ENCODE measurements around the gene PRKD1. TPM values are rescaled to one million over a fixed set of nuclear protein-coding genes. Genes with fewer than 3 reads are reported as not detected.
"Not testable (repeated sequence)": the region's sequence is repeated elsewhere in the genome, so short reads cannot be mapped to it uniquely, and the experiment has no call there.

The PRKD1 gene
- total RNA-seq, 1 donor from 2014 or later, result 16.9 TPM

- DNase-seq, result no peak
Observed at GRCh38 chr14:29798811-29799210, 128.8 kb downstream of the PRKD1 start.

- DNase-seq, result no peak
Observed at GRCh38 chr14:29798108-29798663, 129.5 kb downstream of the PRKD1 start.

- no peak for DNase-seq
Observed at GRCh38 chr14:29796853-29797252, 130.8 kb downstream of the PRKD1 start.

- no peak for DNase-seq
Observed at GRCh38 chr14:29789475-29789874, 138.2 kb downstream of the PRKD1 start.

GRCh38 chr14:29788093-29788492 lies 139.6 kb downstream of the PRKD1 start:
- no peak for DNase-seq

- DNase-seq, result no peak
Observed at GRCh38 chr14:29783556-29783955, 144.1 kb downstream of the PRKD1 start.

GRCh38 chr14:29782041-29782440 lies 145.6 kb downstream of the PRKD1 start:
- DNase-seq, result no peak

GRCh38 chr14:29777142-29777541 lies 150.5 kb downstream of the PRKD1 start:
- not testable (repeated sequence) for DNase-seq

- no peak for DNase-seq
Observed at GRCh38 chr14:29773990-29774389, 153.7 kb downstream of the PRKD1 start.

- no peak for DNase-seq
Observed at GRCh38 chr14:29763342-29763858, 164.2 kb downstream of the PRKD1 start.

GRCh38 chr14:29759521-29760340 lies 167.9 kb downstream of the PRKD1 start:
- DNase-seq, result no peak

GRCh38 chr14:29757711-29758233 lies 169.9 kb downstream of the PRKD1 start:
- no peak for DNase-seq

- DNase-seq, result no peak
Observed at GRCh38 chr14:29757188-29757680, 170.4 kb downstream of the PRKD1 start.

- no peak for DNase-seq
Observed at GRCh38 chr14:29756019-29756385, 171.6 kb downstream of the PRKD1 start.

GRCh38 chr14:29755311-29756018 lies 172.2 kb downstream of the PRKD1 start:
- DNase-seq, result no peak

- no peak for DNase-seq
Observed at GRCh38 chr14:29754134-29754533, 173.5 kb downstream of the PRKD1 start.

- DNase-seq, result no peak
Observed at GRCh38 chr14:29752221-29752923, 175.3 kb downstream of the PRKD1 start.

GRCh38 chr14:29749829-29750228 lies 177.8 kb downstream of the PRKD1 start:
- peak; percentile 2 for DNase-seq

- DNase-seq, result no peak
Observed at GRCh38 chr14:29749327-29749726, 178.3 kb downstream of the PRKD1 start.

- DNase-seq, result no peak
Observed at GRCh38 chr14:29745863-29746262, 181.8 kb downstream of the PRKD1 start.

GRCh38 chr14:29743531-29743930 lies 184.1 kb downstream of the PRKD1 start:
- DNase-seq, result no peak

- peak; percentile 23 for DNase-seq
Observed at GRCh38 chr14:29741909-29742401, 185.7 kb downstream of the PRKD1 start.
